ENCODE data around the gene CCDC50. TPM values are rescaled to one million over a fixed set of nuclear protein-coding genes. Genes with fewer than 3 reads are reported as not detected.

CCDC50 gene
- total RNA-seq, 2 donors from 2014 or later = 41.8 to 48.6 TPM

DNA sequence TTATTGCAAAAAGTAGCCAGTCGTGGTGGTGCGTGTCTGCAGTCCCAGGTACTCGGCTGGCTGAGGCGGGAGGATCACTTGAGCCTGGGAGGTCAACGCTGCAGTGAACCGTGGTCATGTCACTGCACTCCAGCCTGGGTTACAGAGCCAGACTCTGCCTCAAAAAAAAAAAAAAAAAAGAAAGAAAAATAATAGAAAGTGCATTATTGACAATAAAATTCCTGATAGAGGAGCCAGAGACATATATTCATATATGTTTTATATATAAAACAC is 88.2 kb downstream of the CCDC50 start:
- H3K27ac ChIP-seq (ENCODE audit: low read depth, low read length) = no peak overlapping the region
- Mint-ChIP-seq H3K27me3 (ENCODE audit: insufficient read depth) (no peaks in the 10 kb centered on the region), H3K9me3 (no peaks in the 10 kb centered on the region), H3K27ac (no peak overlapping the region), H3K36me3 (ENCODE audit: low read depth) (no peaks in the 10 kb centered on the region), H3K4me1 (peaks cover 2% of the 10 kb centered on the region), H3K4me3 (no peak overlapping the region)
- H3K27me3 ChIP-seq (ENCODE audit: control insufficient read depth, insufficient read depth, low read length, poor library complexity, severe bottlenecking) = no peaks in the 10 kb centered on the region
- H3K4me1 ChIP-seq (ENCODE audit: control insufficient read depth, insufficient read depth, low read length) = no peaks in the 10 kb centered on the region
- no peak overlapping the region for H3K4me3 ChIP-seq (ENCODE audit: low read length)
- 86 to 100% methylated on average over 3 to 6 of the region's 6 CpGs for WGBS, 2 experiments (ENCODE audit: insufficient coverage in 1 of 2, insufficient read length in 1 of 2)
- H3K36me3 ChIP-seq (ENCODE audit: control insufficient read depth, insufficient read depth, low read length) = no peaks in the 10 kb centered on the region
- DNase-seq = no peak
- no peak overlapping the region for H3K9ac ChIP-seq (ENCODE audit: extremely low read depth, low read length, poor library complexity, severe bottlenecking)
- H3K9me3 ChIP-seq (ENCODE audit: control insufficient read depth, low read length) = peaks cover 9% of the 10 kb centered on the region
- TF ChIP-seq, protein P1, sequence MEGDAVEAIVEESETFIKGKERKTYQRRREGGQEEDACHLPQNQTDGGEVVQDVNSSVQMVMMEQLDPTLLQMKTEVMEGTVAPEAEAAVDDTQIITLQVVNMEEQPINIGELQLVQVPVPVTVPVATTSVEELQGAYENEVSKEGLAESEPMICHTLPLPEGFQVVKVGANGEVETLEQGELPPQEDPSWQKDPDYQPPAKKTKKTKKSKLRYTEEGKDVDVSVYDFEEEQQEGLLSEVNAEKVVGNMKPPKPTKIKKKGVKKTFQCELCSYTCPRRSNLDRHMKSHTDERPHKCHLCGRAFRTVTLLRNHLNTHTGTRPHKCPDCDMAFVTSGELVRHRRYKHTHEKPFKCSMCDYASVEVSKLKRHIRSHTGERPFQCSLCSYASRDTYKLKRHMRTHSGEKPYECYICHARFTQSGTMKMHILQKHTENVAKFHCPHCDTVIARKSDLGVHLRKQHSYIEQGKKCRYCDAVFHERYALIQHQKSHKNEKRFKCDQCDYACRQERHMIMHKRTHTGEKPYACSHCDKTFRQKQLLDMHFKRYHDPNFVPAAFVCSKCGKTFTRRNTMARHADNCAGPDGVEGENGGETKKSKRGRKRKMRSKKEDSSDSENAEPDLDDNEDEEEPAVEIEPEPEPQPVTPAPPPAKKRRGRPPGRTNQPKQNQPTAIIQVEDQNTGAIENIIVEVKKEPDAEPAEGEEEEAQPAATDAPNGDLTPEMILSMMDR (conservative IDR thresholded peaks at IDR 0.05) = no peak

DNA sequence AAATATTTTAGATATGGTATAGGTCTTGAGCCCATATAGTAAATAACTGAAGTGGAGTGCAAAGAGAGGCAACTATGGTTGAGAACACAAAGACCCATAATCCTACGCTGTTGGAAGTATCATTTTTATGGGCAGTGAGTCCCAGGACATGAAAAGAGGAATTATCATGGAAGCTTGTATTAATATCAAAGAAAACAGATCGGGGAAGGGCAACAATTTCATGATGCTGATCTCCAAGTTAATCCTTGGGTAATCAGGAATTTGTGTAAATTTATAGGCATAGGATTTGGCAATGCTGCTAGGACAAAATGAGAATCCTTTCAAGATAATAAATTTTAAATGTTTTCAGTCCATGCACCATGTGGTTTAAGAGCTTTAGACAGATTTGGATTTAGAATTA is 91.6 kb downstream of the CCDC50 start:
- H3K9ac ChIP-seq (ENCODE audit: extremely low read depth, low read length, poor library complexity, severe bottlenecking) = no peak overlapping the region
- H3K27ac Mint-ChIP-seq = no peak overlapping the region
- H3K4me3 Mint-ChIP-seq = no peak overlapping the region
- peaks cover 9% of the 10 kb centered on the region for H3K9me3 ChIP-seq (ENCODE audit: control insufficient read depth, low read length)
- no peaks in the 10 kb centered on the region for H3K27me3 Mint-ChIP-seq (ENCODE audit: insufficient read depth)
- no peak for DNase-seq
- H3K36me3 Mint-ChIP-seq (ENCODE audit: low read depth) = no peaks in the 10 kb centered on the region
- H3K4me3 ChIP-seq (ENCODE audit: low read length) = no peak overlapping the region
- peaks cover 2% of the 10 kb centered on the region for H3K4me1 Mint-ChIP-seq
- 91 to 93% methylated on average over 2 of the region's 2 CpGs for WGBS, 2 experiments (ENCODE audit: insufficient coverage in 1 of 2, insufficient read length in 1 of 2)
- H3K9me3 Mint-ChIP-seq = no peaks in the 10 kb centered on the region
- H3K36me3 ChIP-seq (ENCODE audit: control insufficient read depth, insufficient read depth, low read length) = no peaks in the 10 kb centered on the region
- no peak overlapping the region for H3K27ac ChIP-seq (ENCODE audit: low read depth, low read length)
- H3K4me1 ChIP-seq (ENCODE audit: control insufficient read depth, insufficient read depth, low read length) = no peaks in the 10 kb centered on the region
- no peaks in the 10 kb centered on the region for H3K27me3 ChIP-seq (ENCODE audit: control insufficient read depth, insufficient read depth, low read length, poor library complexity, severe bottlenecking)
- TF ChIP-seq, protein P1 (conservative IDR thresholded peaks at IDR 0.05) = no peak

DNA sequence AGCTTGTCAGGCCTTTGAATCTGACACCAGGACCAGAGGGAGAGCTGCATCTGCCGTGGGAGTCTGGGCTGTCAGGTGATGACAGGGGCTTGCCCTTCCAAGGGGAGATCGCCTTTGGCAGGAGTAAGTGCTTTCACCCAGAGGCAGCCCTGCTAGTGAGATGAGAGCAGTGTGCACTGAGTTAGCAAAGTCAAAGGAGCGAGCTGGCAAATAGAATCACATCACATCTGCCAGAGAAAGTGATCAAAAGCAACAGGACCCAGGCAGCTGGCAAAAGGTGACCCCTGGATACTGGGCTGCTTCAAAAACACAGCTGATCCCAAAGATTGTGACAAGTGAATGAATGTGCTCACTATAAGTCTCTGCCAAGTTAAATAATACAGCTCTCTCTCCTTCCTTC is 95.7 kb downstream of the CCDC50 start:
- no peak overlapping the region for H3K4me3 ChIP-seq (ENCODE audit: low read length)
- H3K27me3 ChIP-seq (ENCODE audit: control insufficient read depth, insufficient read depth, low read length, poor library complexity, severe bottlenecking) = no peaks in the 10 kb centered on the region
- peaks cover 4% of the 10 kb centered on the region for H3K4me1 Mint-ChIP-seq
- no peak overlapping the region for H3K4me3 Mint-ChIP-seq
- H3K36me3 Mint-ChIP-seq (ENCODE audit: low read depth) = no peaks in the 10 kb centered on the region
- no peaks in the 10 kb centered on the region for H3K9me3 ChIP-seq (ENCODE audit: control insufficient read depth, low read length)
- H3K27ac ChIP-seq (ENCODE audit: low read depth, low read length) = no peak overlapping the region
- peaks cover 4% of the 10 kb centered on the region for H3K4me1 ChIP-seq (ENCODE audit: control insufficient read depth, insufficient read depth, low read length)
- TF ChIP-seq, protein P1 (conservative IDR thresholded peaks at IDR 0.05) = no peak
- H3K9me3 Mint-ChIP-seq = no peaks in the 10 kb centered on the region
- WGBS, 2 experiments (ENCODE audit: insufficient coverage in 1 of 2, insufficient read length in 1 of 2) = 79 to 87% methylated on average over 2 to 3 of the region's 3 CpGs
- DNase-seq = no peak
- H3K27me3 Mint-ChIP-seq (ENCODE audit: insufficient read depth) = no peaks in the 10 kb centered on the region
- no peaks in the 10 kb centered on the region for H3K36me3 ChIP-seq (ENCODE audit: control insufficient read depth, insufficient read depth, low read length)
- no peak overlapping the region for H3K27ac Mint-ChIP-seq
- no peak overlapping the region for H3K9ac ChIP-seq (ENCODE audit: extremely low read depth, low read length, poor library complexity, severe bottlenecking)
